ENCODE measurements around the gene TOM1. TPM values are rescaled to one million over a fixed set of nuclear protein-coding genes. Genes with fewer than 3 reads are reported as not detected.

Gene TOM1
- total RNA-seq, 5 donors from 2014 or later (not counting 1 experiment from before 2014, with no cell fraction given): 55.9 to 152 (median 68.3) TPM

DNA sequence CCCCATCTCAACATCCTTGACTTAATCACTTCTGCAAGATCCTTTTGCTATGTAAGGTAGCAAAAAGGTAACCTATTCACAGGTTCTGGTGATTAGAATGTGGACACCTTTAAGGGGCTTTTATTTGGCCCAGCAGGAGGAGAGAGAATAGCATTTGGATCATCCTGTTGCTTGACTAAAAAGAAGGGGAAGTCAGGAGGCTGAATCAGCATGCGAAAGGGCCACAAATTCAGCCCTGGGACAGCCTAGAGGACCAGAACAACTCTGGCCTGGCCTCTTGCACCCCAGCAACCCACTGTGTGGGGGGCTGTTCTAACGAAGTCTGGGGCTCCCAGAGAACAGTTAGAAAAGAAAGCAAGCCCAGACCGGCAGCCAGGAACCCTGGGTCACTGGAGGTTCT is 78.0 kb downstream of the TOM1 start:
- H3K27ac Mint-ChIP-seq: no peak overlapping the region
- POLR2A ChIA-PET: no interaction called here
- H3K4me3 Mint-ChIP-seq: peak overlapping the region in 1 of 3 donors; percentile 15
- H3K27ac ChIP-seq (ENCODE audit: low read length): no peak overlapping the region
- H3K4me3 ChIP-seq (ENCODE audit: control insufficient read depth in 1 of 2, extremely low read depth in 1 of 2, low read length in 1 of 2): no peak overlapping the region
- H3K4me1 Mint-ChIP-seq: peaks cover 12 to 27% (median 23%) of the 10 kb centered on the region in 3 donors
- H3K27me3 ChIP-seq (replicated peaks in 1 of 2; ENCODE audit: control insufficient read depth in 2 of 2, extremely low read depth in 1 of 2, insufficient read depth in 2 of 2, low read length in 1 of 2): peaks cover 0 to 15% of the 10 kb centered on the region in 2 experiments
- H3K9me3 ChIP-seq: no peaks in the 10 kb centered on the region
- no peaks in the 10 kb centered on the region for H3K9me3 Mint-ChIP-seq
- H3K36me3 Mint-ChIP-seq: no peaks in the 10 kb centered on the region
- CTCF ChIA-PET: no interaction called here
- ATAC-seq (replicated peaks in 1 of 4) (no peak), DNase-seq (no peak)
- 92% methylated on average over 2 of the region's 3 CpGs for WGBS (ENCODE audit: insufficient coverage)
- H3K27me3 Mint-ChIP-seq: peaks cover 10 to 15% of the 10 kb centered on the region in 2 donors
- peaks cover 0 to 24% of the 10 kb centered on the region in 2 experiments for H3K4me1 ChIP-seq (ENCODE audit: control insufficient read depth in 1 of 2, extremely low read depth in 1 of 2, insufficient read depth in 2 of 2, low read length in 2 of 2)
- H3K36me3 ChIP-seq (ENCODE audit: control insufficient read depth in 2 of 2, extremely low read depth in 1 of 2, insufficient read depth in 1 of 2, low read length in 1 of 2): no peaks in the 10 kb centered on the region

GRCh38 chr22:35378621-35379020 is 78.9 kb downstream of the TOM1 start:
- POLR2A ChIA-PET: interaction anchor here in 1 of 2 donors (0.6 kb wide), 1 partner anchor 87 kb away, joined by 4 read pairs; no protein-coding TSS in a partner anchor
- no peak for DNase-seq
- Mint-ChIP-seq H3K4me1 (peaks cover 12 to 27% (median 23%) of the 10 kb centered on the region in 3 donors), H3K27ac (no peak overlapping the region), H3K27me3 (peaks cover 17 to 22% of the 10 kb centered on the region in 2 donors), H3K9me3 (no peaks in the 10 kb centered on the region), H3K4me3 (no peak overlapping the region), H3K36me3 (no peaks in the 10 kb centered on the region)
- Histone ChIP-seq H3K27ac (ENCODE audit: low read length) (no peak overlapping the region), H3K36me3 (ENCODE audit: control insufficient read depth in 2 of 2, extremely low read depth in 1 of 2, insufficient read depth in 1 of 2, low read length in 1 of 2) (no peaks in the 10 kb centered on the region), H3K4me1 (ENCODE audit: control insufficient read depth in 1 of 2, extremely low read depth in 1 of 2, insufficient read depth in 2 of 2, low read length in 2 of 2) (peaks cover 0 to 24% of the 10 kb centered on the region in 2 experiments), H3K9me3 (no peaks in the 10 kb centered on the region), H3K27me3 (replicated peaks in 1 of 2; ENCODE audit: control insufficient read depth in 2 of 2, extremely low read depth in 1 of 2, insufficient read depth in 2 of 2, low read length in 1 of 2) (peaks cover 0 to 21% of the 10 kb centered on the region in 2 experiments), H3K4me3 (ENCODE audit: control insufficient read depth in 1 of 2, extremely low read depth in 1 of 2, low read length in 1 of 2) (no peak overlapping the region)
- CTCF ChIA-PET: no interaction called here
- ATAC-seq (replicated peaks in 1 of 4): no peak
- WGBS (ENCODE audit: insufficient coverage): 100% methylated on average over 1 of the region's 3 CpGs

DNA sequence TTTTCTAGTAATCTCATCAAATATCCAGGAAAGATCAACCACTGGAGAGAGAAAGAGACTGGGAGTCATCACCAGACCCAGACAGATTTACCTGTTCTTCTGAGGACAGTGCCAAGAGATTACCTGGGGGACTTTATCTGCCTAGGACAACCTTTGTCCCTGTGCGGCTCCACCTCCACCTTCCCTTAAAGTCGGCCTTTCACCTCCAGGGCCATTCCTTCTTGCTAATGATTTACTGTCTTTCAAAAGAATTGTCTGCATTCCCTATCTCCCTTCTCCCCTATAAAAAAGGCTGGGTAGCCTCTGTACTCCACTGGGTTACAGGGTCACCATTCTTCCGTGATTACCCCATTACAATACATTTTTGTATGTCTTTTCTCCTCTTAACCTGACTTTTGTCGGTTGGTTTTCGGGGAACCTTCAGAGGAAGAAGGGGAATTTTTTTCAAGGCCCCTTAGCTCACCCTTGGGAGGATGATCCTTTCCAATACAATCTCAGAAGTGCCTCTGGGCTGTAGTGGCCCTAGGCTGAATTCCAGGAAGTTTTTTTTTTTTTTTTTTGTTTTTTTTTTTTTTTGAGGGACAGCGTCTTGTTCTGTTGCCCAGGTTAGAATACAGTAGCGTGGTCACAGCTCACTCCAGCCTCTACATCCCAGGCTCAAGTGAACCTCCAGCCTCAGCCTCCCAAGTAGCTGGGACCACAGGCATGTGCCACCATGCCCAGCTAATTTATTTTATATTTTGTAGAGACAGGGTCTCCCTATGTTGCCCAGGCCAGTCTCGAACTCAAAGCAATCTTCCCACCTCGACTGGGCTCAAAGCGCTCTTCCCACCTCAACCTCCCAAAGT is 79.7 kb downstream of the TOM1 start:
- Histone ChIP-seq H3K27ac (ENCODE audit: low read length) (no peak overlapping the region), H3K4me3 (ENCODE audit: control insufficient read depth in 1 of 2, extremely low read depth in 1 of 2, low read length in 1 of 2) (no peak overlapping the region), H3K36me3 (ENCODE audit: control insufficient read depth in 2 of 2, extremely low read depth in 1 of 2, insufficient read depth in 1 of 2, low read length in 1 of 2) (no peaks in the 10 kb centered on the region), H3K9me3 (no peaks in the 10 kb centered on the region), H3K4me1 (ENCODE audit: control insufficient read depth in 1 of 2, extremely low read depth in 1 of 2, insufficient read depth in 2 of 2, low read length in 2 of 2) (peaks cover 0 to 24% of the 10 kb centered on the region in 2 experiments), H3K27me3 (replicated peaks in 1 of 2; ENCODE audit: control insufficient read depth in 2 of 2, extremely low read depth in 1 of 2, insufficient read depth in 2 of 2, low read length in 1 of 2) (peaks cover 0 to 29% of the 10 kb centered on the region in 2 experiments)
- ATAC-seq (replicated peaks in 1 of 4) (no peak), DNase-seq (no peak)
- 92% methylated on average over 2 of the region's 10 CpGs for WGBS (ENCODE audit: insufficient coverage)
- ChIA-PET POLR2A (no interaction called here), CTCF (no interaction called here)
- H3K4me3 Mint-ChIP-seq: peak overlapping the region in 1 of 3 donors; percentile 64
- H3K9me3 Mint-ChIP-seq: no peaks in the 10 kb centered on the region
- H3K27ac Mint-ChIP-seq: no peak overlapping the region
- H3K4me1 Mint-ChIP-seq: peaks cover 12 to 27% (median 23%) of the 10 kb centered on the region in 3 donors
- no peaks in the 10 kb centered on the region for H3K36me3 Mint-ChIP-seq
- peaks cover 19 to 27% of the 10 kb centered on the region in 2 donors for H3K27me3 Mint-ChIP-seq

DNA sequence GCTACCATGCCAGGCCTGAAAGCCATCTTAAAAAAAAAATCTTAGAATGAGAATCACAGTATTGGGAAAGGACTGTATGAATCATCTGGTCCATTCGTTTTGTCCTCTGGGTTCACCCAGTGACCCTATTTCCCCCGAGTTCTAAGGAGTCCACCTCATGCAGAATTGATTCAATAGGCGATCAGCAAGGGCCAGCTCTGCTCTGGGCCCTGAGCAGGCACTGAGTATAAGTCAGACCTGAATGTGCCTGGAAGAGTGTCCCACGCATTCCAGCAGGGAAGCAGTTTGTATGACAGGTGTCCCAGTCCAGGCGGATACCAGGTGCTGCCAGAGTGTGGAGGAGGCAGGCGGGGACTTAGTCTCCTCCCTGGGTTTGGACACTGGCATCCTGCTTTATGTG is 80.3 kb downstream of the TOM1 start:
- POLR2A ChIA-PET: no interaction called here
- H3K27me3 ChIP-seq (replicated peaks in 1 of 2; ENCODE audit: control insufficient read depth in 2 of 2, extremely low read depth in 1 of 2, insufficient read depth in 2 of 2, low read length in 1 of 2): peaks cover 0 to 35% of the 10 kb centered on the region in 2 experiments
- no peak for ATAC-seq (replicated peaks in 1 of 4)
- DNase-seq: no peak
- peaks cover 19 to 33% of the 10 kb centered on the region in 2 donors for H3K27me3 Mint-ChIP-seq
- peak overlapping the region in 1 of 3 donors; percentile 64 for H3K4me3 Mint-ChIP-seq
- H3K4me3 ChIP-seq (ENCODE audit: control insufficient read depth in 1 of 2, extremely low read depth in 1 of 2, low read length in 1 of 2): no peak overlapping the region
- CTCF ChIA-PET: no interaction called here
- peaks cover 12 to 27% (median 23%) of the 10 kb centered on the region in 3 donors for H3K4me1 Mint-ChIP-seq
- no peaks in the 10 kb centered on the region for H3K9me3 ChIP-seq
- H3K36me3 Mint-ChIP-seq: no peaks in the 10 kb centered on the region
- H3K36me3 ChIP-seq (ENCODE audit: control insufficient read depth in 2 of 2, extremely low read depth in 1 of 2, insufficient read depth in 1 of 2, low read length in 1 of 2): no peaks in the 10 kb centered on the region
- no peak overlapping the region for H3K27ac Mint-ChIP-seq
- peaks cover 0 to 24% of the 10 kb centered on the region in 2 experiments for H3K4me1 ChIP-seq (ENCODE audit: control insufficient read depth in 1 of 2, extremely low read depth in 1 of 2, insufficient read depth in 2 of 2, low read length in 2 of 2)
- H3K27ac ChIP-seq (ENCODE audit: low read length): no peak overlapping the region
- WGBS (ENCODE audit: insufficient coverage): 92% methylated on average over 5 of the region's 6 CpGs
- H3K9me3 Mint-ChIP-seq: no peaks in the 10 kb centered on the region

- Histone ChIP-seq H3K4me3 (ENCODE audit: control insufficient read depth in 1 of 2, extremely low read depth in 1 of 2, low read length in 1 of 2) (peak within 1 kb of the TSS; percentile 25 to 43), H3K9me3 (no peaks in the 10 kb centered on the region), H3K27me3 (replicated peaks in 1 of 2; ENCODE audit: control insufficient read depth in 2 of 2, extremely low read depth in 1 of 2, insufficient read depth in 2 of 2, low read length in 1 of 2) (peaks cover 0 to 41% of the 10 kb centered on the region in 2 experiments), H3K27ac (ENCODE audit: low read length) (no peak within 1 kb of the TSS), H3K4me1 (ENCODE audit: control insufficient read depth in 1 of 2, extremely low read depth in 1 of 2, insufficient read depth in 2 of 2, low read length in 2 of 2) (peaks cover 0 to 24% of the 10 kb centered on the region in 2 experiments), H3K36me3 (ENCODE audit: control insufficient read depth in 2 of 2, extremely low read depth in 1 of 2, insufficient read depth in 1 of 2, low read length in 1 of 2) (no peaks in the 10 kb centered on the region)
- ATAC-seq (replicated peaks in 1 of 4) (peak; percentile 75 to 91 (median 86)), DNase-seq (peak in 32 of 35 experiments; percentile 10 to 62 (median 31))
- H3K4me1 Mint-ChIP-seq: peaks cover 12 to 27% (median 23%) of the 10 kb centered on the region in 3 donors
- ChIA-PET POLR2A (no interaction called here), CTCF (no interaction called here)
- peak within 1 kb of the TSS in 1 of 2 donors; percentile 11 for H3K27ac Mint-ChIP-seq
- peak within 1 kb of the TSS; percentile 28 to 64 (median 47) for H3K4me3 Mint-ChIP-seq
- H3K36me3 Mint-ChIP-seq: no peaks in the 10 kb centered on the region
- 9% methylated on average over 30 of the region's 47 CpGs for WGBS (ENCODE audit: insufficient coverage)
- H3K9me3 Mint-ChIP-seq: no peaks in the 10 kb centered on the region
- peaks cover 19 to 36% of the 10 kb centered on the region in 2 donors for H3K27me3 Mint-ChIP-seq
Observed at GRCh38 chr22:35380537-35381423, 81.1 kb downstream of the TOM1 start, which contains the start of gene HMOX1. Gene HMOX1, plus strand, starts transcription at chr22:35381096. Its CDS starts 78 bp downstream, at chr22:35381174.

- DNase-seq (no peak), ATAC-seq (replicated peaks in 1 of 4) (peak in 1 of 4 experiments; percentile 16)
- H3K36me3 ChIP-seq (ENCODE audit: control insufficient read depth in 2 of 2, extremely low read depth in 1 of 2, insufficient read depth in 1 of 2, low read length in 1 of 2): no peaks in the 10 kb centered on the region
- Mint-ChIP-seq H3K4me3 (peak overlapping the region; percentile 13 to 64 (median 45)), H3K27me3 (peaks cover 19 to 39% of the 10 kb centered on the region in 2 donors), H3K36me3 (no peaks in the 10 kb centered on the region), H3K9me3 (no peaks in the 10 kb centered on the region), H3K4me1 (peaks cover 12 to 27% (median 23%) of the 10 kb centered on the region in 3 donors), H3K27ac (peak overlapping the region in 1 of 2 donors; percentile 11)
- WGBS (ENCODE audit: insufficient coverage): 88% methylated on average over 4 of the region's 5 CpGs
- ChIA-PET POLR2A (no interaction called here), CTCF (no interaction called here)
- H3K27ac ChIP-seq (ENCODE audit: low read length): no peak overlapping the region
- peak overlapping the region; percentile 25 to 43 for H3K4me3 ChIP-seq (ENCODE audit: control insufficient read depth in 1 of 2, extremely low read depth in 1 of 2, low read length in 1 of 2)
- H3K9me3 ChIP-seq: no peaks in the 10 kb centered on the region
- H3K27me3 ChIP-seq (replicated peaks in 1 of 2; ENCODE audit: control insufficient read depth in 2 of 2, extremely low read depth in 1 of 2, insufficient read depth in 2 of 2, low read length in 1 of 2): peaks cover 0 to 45% of the 10 kb centered on the region in 2 experiments
- peaks cover 0 to 23% of the 10 kb centered on the region in 2 experiments for H3K4me1 ChIP-seq (ENCODE audit: control insufficient read depth in 1 of 2, extremely low read depth in 1 of 2, insufficient read depth in 2 of 2, low read length in 2 of 2)
Observed at GRCh38 chr22:35381424-35382009, 81.8 kb downstream of the TOM1 start.

All from T-cell (primary cell).